ENCODE results near the gene NLRP9.

NLRP9 gene

GRCh38 chr19:55717251-55717650 is 21.0 kb downstream of the NLRP9 start:
- Histone ChIP-seq H3K4me1 (ENCODE audit: low read length) (no peaks in the 10 kb centered on the region), H3K79me2 (ENCODE audit: low read length) (no peaks in the 10 kb centered on the region), H3K27ac (ENCODE audit: low read length) (no peak overlapping the region), H2AFZ (ENCODE audit: low read depth, low read length) (no peak overlapping the region), H3K27me3 (ENCODE audit: low read depth, low read length) (peaks cover 15% of the 10 kb centered on the region; the same call in 1 of the 2 replicates), H4K20me1 (ENCODE audit: insufficient read depth, low read length) (no peaks in the 10 kb centered on the region), H3K9ac (ENCODE audit: low read length) (no peak overlapping the region), H3K4me2 (ENCODE audit: low read length) (no peak overlapping the region), H3K36me3 (replicated peaks; ENCODE audit: low read depth, low read length) (no peaks in the 10 kb centered on the region), H3K4me3 (ENCODE audit: low read length) (no peak overlapping the region), H3K9me3 (ENCODE audit: insufficient read depth, low read length) (no peaks in the 10 kb centered on the region)
- TF ChIP-seq EZH2phosphoT487 (IDR thresholded peaks at IDR 0.05; ENCODE audit: low read depth): no peak

GRCh38 chr19:55716531-55716930 is 21.7 kb downstream of the NLRP9 start:
- no peak overlapping the region for H3K27ac ChIP-seq (ENCODE audit: low read length)
- H3K36me3 ChIP-seq (replicated peaks; ENCODE audit: low read depth, low read length): no peaks in the 10 kb centered on the region
- H4K20me1 ChIP-seq (ENCODE audit: insufficient read depth, low read length): no peaks in the 10 kb centered on the region
- H3K9ac ChIP-seq (ENCODE audit: low read length): no peak overlapping the region
- no peaks in the 10 kb centered on the region for H3K79me2 ChIP-seq (ENCODE audit: low read length)
- no peaks in the 10 kb centered on the region for H3K9me3 ChIP-seq (ENCODE audit: insufficient read depth, low read length)
- H2AFZ ChIP-seq (ENCODE audit: low read depth, low read length): no peak overlapping the region
- no peak overlapping the region for H3K4me3 ChIP-seq (ENCODE audit: low read length)
- H3K4me2 ChIP-seq (ENCODE audit: low read length): no peak overlapping the region
- peaks cover 15% of the 10 kb centered on the region; the same call in 1 of the 2 replicates for H3K27me3 ChIP-seq (ENCODE audit: low read depth, low read length)
- H3K4me1 ChIP-seq (ENCODE audit: low read length): no peaks in the 10 kb centered on the region
- TF ChIP-seq EZH2phosphoT487 (IDR thresholded peaks at IDR 0.05; ENCODE audit: low read depth): no peak
- no peak for TF ChIP-seq CTCF (IDR thresholded peaks at IDR 0.05; ENCODE audit: low read depth, low read length)

- no peaks in the 10 kb centered on the region for H3K4me1 ChIP-seq (ENCODE audit: low read length)
- H3K9me3 ChIP-seq (ENCODE audit: insufficient read depth, low read length): no peaks in the 10 kb centered on the region
- H3K4me3 ChIP-seq (ENCODE audit: low read length): no peak overlapping the region
- no peak overlapping the region for H3K9ac ChIP-seq (ENCODE audit: low read length)
- H3K4me2 ChIP-seq (ENCODE audit: low read length): no peak overlapping the region
- no peaks in the 10 kb centered on the region for H3K36me3 ChIP-seq (replicated peaks; ENCODE audit: low read depth, low read length)
- H4K20me1 ChIP-seq (ENCODE audit: insufficient read depth, low read length): no peaks in the 10 kb centered on the region
- H3K79me2 ChIP-seq (ENCODE audit: low read length): no peaks in the 10 kb centered on the region
- 0 out of 2 replicates have a peak, but pooled peaks cover 7% of the 10 kb centered on the region for H3K27me3 ChIP-seq (ENCODE audit: low read depth, low read length)
- no peak overlapping the region for H3K27ac ChIP-seq (ENCODE audit: low read length)
- no peak overlapping the region for H2AFZ ChIP-seq (ENCODE audit: low read depth, low read length)
- no peak for TF ChIP-seq CTCF (IDR thresholded peaks at IDR 0.05; ENCODE audit: low read depth, low read length)
These were observed 25.2 kb downstream of the NLRP9 start for GRCh38 chr19:55712804-55713631.

GRCh38 chr19:55711719-55712118 is 26.5 kb downstream of the NLRP9 start:
- no peak for TF ChIP-seq EZH2phosphoT487 (IDR thresholded peaks at IDR 0.05; ENCODE audit: low read depth)
- no peak for TF ChIP-seq CTCF (IDR thresholded peaks at IDR 0.05; ENCODE audit: low read depth, low read length)
- no peaks in the 10 kb centered on the region for H3K4me1 ChIP-seq (ENCODE audit: low read length)
- no peak overlapping the region for H3K27ac ChIP-seq (ENCODE audit: low read length)
- no peaks in the 10 kb centered on the region for H3K79me2 ChIP-seq (ENCODE audit: low read length)
- no peak overlapping the region for H3K9ac ChIP-seq (ENCODE audit: low read length)
- H2AFZ ChIP-seq (ENCODE audit: low read depth, low read length): no peak overlapping the region
- H4K20me1 ChIP-seq (ENCODE audit: insufficient read depth, low read length): no peaks in the 10 kb centered on the region
- H3K9me3 ChIP-seq (ENCODE audit: insufficient read depth, low read length): no peaks in the 10 kb centered on the region
- H3K36me3 ChIP-seq (replicated peaks; ENCODE audit: low read depth, low read length): no peaks in the 10 kb centered on the region
- no peak overlapping the region for H3K4me3 ChIP-seq (ENCODE audit: low read length)
- H3K4me2 ChIP-seq (ENCODE audit: low read length): no peak overlapping the region
- H3K27me3 ChIP-seq (ENCODE audit: low read depth, low read length): 0 out of 2 replicates have a peak, but pooled peaks cover 7% of the 10 kb centered on the region
